Limb (tissue), 2 donors: ENCODE data around the gene GALNT7.
A peak's percentile ranks its signal among the peaks of the same experiment; 100 is the strongest.

Experiments
- DNase-seq, 2 donors: peaks; one replicate each; pipeline ENCODE4 v3.0.0-alpha.2; 2016; ENCODE audit errors: extremely low spot score in 2 of 2

GALNT7 gene

DNA sequence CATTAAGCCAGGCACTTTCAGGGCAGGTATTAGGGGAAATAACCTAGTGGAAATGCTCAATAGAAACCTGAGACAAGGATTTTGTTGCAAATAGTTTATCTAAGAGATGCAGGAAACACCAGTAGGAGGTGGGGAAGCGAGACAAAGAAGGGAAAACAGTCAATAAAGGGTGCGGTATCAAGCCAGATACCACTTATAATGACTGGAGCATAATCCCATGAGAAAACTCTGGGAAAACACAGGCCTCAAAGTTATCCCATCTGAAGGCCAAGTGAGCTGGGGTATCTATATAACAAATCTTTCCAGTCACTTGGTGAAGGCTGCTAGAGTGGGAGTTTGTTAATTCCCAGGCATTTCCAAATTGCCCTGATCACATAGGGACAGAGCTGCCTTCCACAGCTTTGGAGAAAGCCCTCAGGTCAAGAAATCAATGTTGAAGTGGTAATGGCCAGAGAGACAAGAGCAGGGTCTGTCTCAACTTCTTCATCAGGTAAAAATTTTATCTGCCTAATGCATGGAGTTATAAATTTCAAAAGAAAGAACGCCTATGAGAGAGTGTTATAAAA is 175.3 kb downstream of the GALNT7 start:
- DNase-seq = no peak

- no peak for DNase-seq
Observed at GRCh38 chr4:173345648-173346047, 177.0 kb downstream of the GALNT7 start.

- DNase-seq = no peak
Observed at GRCh38 chr4:173346074-173346473, 177.5 kb downstream of the GALNT7 start.

- DNase-seq = no peak
Observed at GRCh38 chr4:173347467-173347866, 178.9 kb downstream of the GALNT7 start.

DNA sequence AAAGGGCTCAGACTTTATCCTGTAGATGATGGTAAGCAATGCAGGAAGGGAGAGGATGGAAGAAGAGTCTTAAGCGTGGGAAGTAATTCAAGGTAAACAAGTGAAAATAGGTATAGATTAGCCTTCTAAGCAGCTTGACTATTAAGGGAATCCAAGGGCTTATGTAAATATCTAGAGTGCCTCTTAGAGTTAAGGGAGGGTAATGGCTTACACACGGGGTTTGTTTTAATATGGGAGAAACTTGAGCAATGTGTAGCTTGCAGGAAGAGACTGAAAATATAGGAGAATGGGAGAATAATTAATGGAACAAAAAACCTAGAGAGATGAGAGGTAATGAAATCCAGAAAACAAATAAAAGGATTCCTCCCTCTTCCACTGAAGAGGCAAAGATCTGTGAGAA is 189.3 kb downstream of the GALNT7 start:
- no peak for DNase-seq

GRCh38 chr4:173360587-173361221 is 192.1 kb downstream of the GALNT7 start:
- DNase-seq = no peak

DNA sequence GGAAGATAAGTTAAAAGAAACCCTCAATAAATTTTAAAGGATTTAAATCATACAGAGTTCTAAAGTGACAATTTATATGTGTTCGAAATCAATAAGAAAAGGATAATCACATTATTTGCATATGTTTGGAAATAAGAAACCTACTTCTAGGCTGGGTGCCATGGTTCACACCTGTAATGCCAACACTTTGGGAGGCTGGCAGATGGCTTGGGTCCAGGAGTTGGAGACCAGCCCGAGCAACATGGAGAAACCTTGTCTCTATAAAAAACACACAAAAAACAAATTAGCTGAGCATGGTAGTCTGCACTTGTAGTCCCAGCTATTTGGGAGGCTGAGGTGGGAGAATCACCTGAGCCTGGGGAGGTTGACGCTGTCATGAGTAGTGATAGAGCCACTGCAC is 194.1 kb downstream of the GALNT7 start:
- DNase-seq = no peak

GRCh38 chr4:173365359-173365996 is 196.9 kb downstream of the GALNT7 start:
- DNase-seq = no peak

DNA sequence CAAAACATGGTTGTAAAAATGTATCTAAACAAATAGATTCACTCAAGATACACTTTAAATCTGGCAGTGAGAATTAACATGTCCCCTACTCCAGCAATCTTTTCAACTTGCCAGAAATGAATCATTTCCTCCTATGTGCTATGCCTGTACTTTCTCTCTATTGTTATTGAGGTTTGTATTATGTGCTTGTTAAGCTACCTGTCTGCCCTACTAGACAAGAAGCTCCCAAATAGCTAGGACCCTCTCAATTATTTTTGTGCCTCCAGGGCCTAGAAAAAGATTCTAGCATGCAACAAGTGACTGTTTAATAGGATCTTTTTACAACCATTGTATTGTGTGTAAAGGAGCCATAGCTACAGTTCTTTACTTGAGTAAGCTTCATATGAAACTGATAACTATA is 198.7 kb downstream of the GALNT7 start:
- no peak for DNase-seq

GRCh38 chr4:173367946-173368345 is 199.3 kb downstream of the GALNT7 start:
- no peak for DNase-seq

- peak in 1 of 2 donors; percentile 82 for DNase-seq
Observed at GRCh38 chr4:173370130-173370476, 201.5 kb downstream of the GALNT7 start.

- DNase-seq = peak; percentile 98 to 100
Observed at GRCh38 chr4:173370477-173371291, 202.1 kb downstream of the GALNT7 start, which contains the start of gene SAP30. Gene SAP30, plus strand, starts transcription at chr4:173370954. Its CDS starts 229 bp downstream, at chr4:173371183.

DNA sequence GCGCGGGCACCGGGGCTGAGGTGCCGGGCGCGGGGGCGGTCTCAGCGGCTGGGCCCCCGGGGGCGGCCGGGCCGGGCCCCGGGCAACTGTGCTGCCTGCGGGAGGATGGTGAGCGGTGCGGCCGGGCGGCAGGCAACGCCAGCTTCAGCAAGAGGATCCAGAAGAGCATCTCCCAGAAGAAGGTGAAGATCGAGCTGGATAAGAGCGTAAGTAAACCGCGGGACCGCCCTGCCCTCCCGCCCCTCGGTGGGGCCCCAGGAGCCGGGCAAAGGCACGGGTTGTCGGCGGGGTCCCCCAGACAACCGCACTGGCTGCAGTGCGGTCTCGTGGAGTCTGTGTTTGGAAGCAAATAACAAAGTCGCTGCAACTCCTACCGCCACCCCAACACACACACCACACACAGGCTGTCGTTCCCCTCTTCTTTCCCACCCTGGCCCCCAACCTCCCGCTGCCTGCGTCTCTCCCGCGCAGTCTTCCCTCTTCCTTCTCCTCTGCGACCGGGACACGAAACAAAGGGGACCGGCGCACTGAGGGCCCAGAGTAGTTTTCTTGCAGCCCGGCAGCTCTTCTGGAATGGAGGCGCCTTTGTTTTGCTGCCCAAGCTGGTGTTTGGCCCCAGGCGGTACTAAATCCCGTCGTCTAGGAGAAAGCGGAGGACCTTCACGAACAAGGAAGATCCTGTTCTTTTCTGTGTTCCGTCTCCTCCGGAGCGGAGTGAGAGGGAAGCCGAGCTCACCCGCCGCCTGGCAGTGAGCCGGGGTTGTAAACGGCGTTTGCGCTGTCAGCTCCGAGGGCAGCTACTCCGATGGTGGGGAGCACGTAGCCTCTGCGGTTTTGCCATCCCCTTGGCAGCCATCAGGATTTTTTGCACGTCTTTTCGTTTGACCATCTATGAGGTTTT is 202.9 kb downstream of the GALNT7 start:
- peak; percentile 56 to 84 for DNase-seq
